Prostate gland (tissue), 2 donors: ENCODE data around the gene SERPINB7.

Source experiments
- POLR2A ChIP-seq: fragments of 450-650 bp; IDR thresholded peaks from one replicate; pipeline ENCODE4 v1.6.1; 2016; ENCODE audit warnings: antibody characterized with exemption, mild to moderate bottlenecking
- POLR2AphosphoS5 ChIP-seq: sonication (generic); formaldehyde crosslinking; IDR thresholded peaks from one replicate; pipeline ENCODE4 v1.6.1; 2017; ENCODE audit warnings: antibody characterized with exemption
- TF ChIP-seq, protein P1 (sequence below), 4 experiments: fragments of 200-600 bp in 2 of 4; fragments of 450-650 bp in 2 of 4; sonication (generic) in 2 of 4; IDR thresholded peaks; 1 replicate in 3 of 4; 2 replicates in 1 of 4; pipeline ENCODE4 v1.5.1; 2016 to 2019; ENCODE audit warnings: antibody characterized with exemption in 4 of 4, mild to moderate bottlenecking in 2 of 4, moderate library complexity in 2 of 4

DNA sequence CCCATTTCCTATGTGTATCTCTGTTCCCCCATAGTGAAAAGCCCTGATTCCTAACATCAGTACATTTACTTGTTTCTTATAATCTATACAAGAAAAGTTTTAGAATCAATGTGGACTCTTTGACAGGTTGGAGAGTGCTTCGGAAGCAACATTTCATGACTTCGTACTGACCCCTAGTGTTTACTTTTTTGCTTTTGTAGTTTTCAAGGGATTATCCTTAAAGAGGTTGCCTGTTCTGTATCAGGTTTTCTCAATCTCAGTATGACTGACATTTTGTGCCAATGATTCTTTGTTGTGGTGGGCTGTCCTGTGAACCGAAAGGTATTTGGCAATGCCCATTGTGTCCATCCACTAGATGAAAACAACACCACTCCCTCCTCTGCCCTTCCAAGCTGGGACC is 69.0 kb downstream of the SERPINB7 start:
- TF ChIP-seq POLR2AphosphoS5 (no peak), POLR2A (no peak)
- TF ChIP-seq, protein P1, sequence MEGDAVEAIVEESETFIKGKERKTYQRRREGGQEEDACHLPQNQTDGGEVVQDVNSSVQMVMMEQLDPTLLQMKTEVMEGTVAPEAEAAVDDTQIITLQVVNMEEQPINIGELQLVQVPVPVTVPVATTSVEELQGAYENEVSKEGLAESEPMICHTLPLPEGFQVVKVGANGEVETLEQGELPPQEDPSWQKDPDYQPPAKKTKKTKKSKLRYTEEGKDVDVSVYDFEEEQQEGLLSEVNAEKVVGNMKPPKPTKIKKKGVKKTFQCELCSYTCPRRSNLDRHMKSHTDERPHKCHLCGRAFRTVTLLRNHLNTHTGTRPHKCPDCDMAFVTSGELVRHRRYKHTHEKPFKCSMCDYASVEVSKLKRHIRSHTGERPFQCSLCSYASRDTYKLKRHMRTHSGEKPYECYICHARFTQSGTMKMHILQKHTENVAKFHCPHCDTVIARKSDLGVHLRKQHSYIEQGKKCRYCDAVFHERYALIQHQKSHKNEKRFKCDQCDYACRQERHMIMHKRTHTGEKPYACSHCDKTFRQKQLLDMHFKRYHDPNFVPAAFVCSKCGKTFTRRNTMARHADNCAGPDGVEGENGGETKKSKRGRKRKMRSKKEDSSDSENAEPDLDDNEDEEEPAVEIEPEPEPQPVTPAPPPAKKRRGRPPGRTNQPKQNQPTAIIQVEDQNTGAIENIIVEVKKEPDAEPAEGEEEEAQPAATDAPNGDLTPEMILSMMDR (IDR thresholded peaks at IDR 0.05), result peak in 2 of 4 experiments; percentile 38 to 51
